ENCODE data around the gene GABBR2.

The GABBR2 gene

DNA sequence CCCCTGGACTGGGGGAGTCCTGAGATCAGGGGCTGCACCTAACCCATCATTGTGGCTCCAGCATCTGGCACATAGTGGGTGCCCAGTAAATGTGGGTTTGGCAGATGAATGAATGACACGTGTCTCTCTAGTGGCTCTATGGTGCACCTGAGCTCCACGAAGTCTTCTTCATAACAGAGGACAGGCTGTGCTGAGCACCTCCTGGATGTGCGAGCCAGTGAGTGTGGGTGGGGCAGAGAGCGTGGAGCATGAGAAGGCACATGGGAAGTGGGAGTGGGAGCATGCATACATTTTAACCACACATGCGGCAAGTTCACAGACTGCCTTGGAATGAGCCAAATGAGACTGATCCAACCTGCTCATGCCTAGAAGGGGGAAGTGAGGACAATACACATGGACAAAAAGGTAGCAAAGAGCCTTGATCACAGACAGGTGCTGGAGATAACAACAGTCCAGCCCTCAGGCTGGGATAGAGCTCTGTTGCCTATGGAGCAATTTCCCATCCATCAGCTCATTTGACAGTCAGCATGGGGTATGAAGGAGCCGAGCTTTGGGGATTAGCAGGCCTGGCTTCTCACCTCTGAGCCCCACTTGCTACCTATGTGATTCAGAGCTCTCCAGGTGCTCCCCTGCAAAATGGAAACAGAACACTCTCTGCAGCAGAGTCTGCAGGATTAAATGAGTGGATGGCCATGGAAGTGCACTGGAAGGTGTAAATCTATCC, 377.0 kb downstream of the GABBR2 start:
- no peak for DNase-seq

DNA sequence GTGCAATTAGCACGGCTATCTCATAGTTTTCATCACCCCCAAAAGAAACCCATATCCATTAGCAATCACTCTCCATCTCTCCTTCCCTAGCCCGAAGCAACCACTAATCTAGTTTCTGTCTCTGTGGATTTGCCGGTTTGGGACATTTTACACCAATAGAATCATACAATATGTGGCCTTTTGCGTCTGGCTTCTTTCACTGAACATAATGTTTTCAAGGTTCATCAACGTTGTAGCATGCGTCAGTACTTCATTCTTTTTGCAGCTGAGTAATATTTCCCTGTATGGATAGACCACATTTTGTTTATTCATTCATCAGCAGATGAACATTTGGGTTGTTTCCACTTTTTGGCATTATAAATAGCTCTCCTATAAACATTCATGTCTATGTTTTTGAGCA, 377.9 kb downstream of the GABBR2 start:
- DNase-seq: no peak

DNA sequence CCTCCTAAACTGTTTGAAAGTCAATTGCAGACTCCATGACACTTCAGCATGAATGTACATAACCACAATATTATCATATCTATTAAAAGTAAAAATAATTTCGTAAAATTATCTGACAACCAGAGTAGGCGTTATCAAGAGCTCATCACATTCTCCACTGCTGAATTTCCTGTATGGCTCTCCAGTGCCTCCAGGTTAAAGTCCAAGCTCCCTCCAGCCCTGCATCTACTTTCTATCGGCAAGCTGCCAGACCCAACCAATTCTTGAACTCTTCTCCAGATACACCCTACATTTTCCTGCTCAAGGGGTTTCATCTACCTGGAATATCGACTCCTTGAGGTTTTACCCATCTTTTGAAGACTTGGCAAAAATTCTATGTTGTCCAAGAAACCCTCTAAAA, 378.8 kb downstream of the GABBR2 start:
- DNase-seq: no peak

DNA sequence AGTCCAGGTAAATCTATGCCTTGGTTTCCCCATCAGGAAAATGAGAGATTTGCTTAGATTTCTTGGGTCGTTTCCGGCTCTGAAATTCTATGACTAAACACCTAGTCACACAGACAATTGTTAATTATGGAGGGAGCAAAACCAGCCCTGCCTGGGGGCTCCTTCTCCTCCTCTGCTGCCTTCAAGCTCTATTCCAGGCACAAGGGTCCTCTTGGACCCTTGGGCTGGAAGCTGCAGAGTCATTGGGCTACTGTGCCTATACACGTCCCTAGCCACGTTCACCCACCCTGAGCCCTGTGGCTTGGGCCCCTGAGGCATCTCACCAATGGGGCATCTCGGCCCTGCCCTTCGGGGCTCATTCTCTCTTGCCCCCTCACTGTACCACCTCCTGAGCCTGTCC, 379.5 kb downstream of the GABBR2 start:
- DNase-seq: no peak

DNA sequence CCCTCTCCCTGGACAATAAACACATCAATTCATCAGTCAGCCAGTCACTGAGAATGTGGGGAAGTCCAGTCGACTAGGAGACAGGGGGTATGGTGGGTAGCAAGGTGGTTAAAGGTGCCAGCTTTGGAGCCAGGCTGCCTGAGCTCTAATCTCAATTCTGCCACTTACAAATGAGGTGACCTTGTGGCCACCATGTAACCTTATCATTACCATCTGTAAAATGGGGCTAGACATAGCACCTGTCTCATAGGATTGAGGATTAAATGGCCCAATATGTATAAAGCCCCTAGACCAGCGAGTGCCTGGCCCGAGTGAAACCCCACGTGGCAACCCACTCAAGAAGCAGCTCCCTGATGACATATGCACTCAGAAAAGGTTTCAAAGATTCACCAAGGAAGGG, 380.0 kb downstream of the GABBR2 start:
- no peak for DNase-seq

DNA sequence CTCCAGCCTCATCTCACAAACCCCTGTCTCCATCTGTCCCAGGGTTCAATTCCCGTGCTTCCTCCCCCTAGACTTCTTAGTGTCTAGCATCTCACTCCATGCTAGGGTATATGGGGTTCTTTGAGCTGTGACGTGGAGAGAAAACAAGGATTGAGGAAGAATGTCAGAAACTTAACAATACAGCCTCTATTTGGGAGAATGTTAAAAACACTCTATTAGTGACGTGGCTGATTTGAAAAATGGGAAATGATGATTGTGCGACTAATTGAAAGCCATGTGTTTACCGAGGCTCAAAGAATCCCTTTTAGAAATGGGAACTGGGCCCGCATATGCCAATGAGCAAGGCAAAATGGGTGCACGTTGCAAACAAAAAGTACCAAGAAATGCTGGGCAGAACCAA, 380.6 kb downstream of the GABBR2 start:
- no peak for DNase-seq

DNA sequence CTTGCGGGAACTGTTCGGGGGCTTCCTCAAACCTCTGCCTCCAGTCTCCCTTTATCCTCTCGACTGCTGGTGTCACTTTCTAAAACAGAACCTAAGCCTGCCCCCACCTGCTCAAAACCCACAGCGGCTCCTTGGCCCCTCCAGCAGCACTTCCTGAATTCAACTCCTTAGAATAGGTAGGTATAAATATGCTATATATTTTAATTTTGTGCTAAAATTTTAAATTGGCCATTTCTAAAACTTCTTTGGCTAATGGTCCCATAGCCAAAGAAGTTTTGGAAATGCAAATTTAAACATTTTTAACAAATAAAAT, 381.5 kb downstream of the GABBR2 start:
- no peak for DNase-seq

DNA sequence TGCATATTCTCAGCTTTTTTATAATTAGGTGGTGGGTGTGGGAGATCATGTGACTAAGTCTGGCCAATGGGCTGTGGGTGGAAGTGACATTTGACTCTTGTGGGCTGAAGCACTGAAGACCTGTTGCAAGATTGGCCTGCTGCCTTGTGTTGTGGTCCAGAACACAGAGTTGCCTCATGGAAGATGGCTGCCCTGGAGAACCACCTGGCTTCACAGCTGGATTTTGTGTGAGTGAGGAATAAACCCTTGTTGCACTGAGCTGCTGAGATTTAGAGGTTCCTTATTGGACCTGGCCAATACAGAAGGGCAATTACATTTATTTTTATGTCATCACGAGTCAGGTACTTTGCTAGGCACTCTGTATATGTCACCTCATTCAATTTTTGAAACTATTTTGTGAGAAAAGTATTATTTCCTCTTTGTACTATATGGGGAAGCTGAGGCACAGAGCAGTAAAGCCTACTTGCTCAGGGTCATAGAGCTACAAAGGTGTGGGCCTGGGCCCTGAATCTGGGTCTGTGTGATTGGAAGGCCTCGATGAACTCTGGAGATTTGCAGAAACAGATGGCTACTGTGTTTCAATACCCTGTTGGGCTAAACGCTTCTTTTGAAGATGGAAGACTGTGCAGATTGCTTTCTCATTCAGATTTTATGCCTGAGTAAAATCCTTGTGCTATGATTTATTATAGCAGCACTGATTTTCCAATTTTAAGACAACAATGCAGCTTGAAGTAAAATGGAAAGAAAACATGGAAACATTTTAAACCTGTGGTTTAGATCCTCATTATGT, 382.1 kb downstream of the GABBR2 start:
- DNase-seq: no peak

DNA sequence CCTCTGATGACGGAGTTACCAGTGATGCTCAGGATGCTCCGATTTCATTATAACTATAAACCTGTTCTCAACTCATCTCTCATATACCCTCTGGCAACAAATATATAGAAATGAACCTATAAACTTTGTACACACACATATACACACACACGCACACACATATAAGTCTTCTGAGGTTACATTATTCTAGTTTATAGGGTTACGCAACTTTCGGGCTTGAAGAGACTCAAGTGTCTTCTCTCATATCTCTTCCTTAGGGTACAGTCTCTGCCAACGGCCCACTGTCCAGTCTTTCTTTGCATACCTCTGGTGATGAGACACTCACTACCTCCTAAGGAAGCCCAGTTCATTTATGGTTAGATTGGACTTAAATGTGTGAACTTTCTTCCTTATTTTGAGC, 383.9 kb downstream of the GABBR2 start:
- no peak for DNase-seq

DNA sequence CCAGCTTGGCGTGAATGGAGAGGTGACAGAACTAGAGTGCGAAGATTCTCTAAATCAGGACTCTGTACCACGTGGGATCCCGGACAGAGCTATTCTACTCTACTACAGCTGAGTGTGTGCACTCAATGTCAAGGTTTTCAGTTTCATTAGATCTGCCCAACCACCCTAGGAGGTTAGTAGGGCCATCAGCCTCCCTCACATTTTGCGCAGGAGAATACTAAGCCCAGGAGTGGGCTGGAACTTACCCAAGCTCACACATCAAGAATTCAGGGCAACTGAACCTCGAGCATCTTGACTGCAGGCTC, 385.0 kb downstream of the GABBR2 start:
- DNase-seq: no peak

DNA sequence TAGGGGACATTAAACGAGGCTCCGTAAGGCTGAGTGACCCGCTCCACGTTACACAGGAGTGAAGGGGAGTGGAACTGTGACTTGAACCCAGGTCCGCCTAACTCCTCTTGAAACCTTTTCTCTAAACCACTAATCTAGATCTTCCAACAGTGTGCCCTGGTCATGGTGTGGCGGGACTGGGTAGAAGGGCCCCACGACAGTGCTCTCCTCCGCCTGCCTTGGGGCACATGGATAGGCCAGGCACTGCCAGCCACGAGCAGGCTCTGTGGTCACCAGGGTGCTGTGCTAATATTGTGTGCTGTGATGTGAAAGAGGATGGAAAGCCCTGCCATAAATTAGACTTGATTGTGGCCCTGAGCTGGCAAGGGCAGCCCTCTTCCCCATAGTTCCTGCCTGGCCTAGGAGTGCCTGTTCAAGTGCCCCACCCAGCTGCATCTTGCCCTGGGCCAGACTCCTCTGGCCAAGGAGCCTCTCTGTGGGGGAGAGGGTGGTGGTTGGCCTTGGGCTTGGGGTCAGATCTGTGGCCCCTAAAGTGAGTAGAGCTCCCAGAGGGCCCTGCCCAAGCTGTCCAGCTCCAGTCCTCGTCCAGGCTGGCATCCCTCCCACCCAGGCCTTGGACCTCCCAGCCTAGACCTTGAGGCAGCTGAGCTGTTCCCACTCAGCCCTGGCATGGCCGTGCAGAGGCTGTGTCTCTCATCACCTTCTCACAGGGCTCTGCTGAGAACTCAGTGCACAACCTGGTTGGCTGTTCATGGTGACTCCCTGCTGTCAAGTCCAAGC, 385.5 kb downstream of the GABBR2 start:
- no peak for DNase-seq

DNA sequence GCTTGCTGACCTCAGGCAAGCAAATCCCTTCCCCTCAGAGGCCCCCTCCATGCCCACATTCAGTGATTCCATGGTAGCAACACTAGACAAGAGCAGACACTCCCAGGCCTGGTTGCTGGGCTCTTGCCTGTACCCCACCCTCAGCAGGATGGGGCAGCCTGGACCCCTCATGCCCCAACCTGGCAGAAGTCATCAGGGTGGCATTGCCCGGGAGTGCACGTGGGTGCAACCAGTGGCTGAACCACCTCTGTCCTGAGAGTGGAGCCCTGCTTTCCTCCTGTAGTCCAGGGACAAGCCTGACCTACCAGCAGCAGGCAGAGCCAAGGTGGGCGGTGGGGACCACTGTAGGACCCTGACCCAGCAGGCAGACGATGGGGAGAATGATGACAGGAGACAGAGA, 387.5 kb downstream of the GABBR2 start:
- no peak for DNase-seq

DNA sequence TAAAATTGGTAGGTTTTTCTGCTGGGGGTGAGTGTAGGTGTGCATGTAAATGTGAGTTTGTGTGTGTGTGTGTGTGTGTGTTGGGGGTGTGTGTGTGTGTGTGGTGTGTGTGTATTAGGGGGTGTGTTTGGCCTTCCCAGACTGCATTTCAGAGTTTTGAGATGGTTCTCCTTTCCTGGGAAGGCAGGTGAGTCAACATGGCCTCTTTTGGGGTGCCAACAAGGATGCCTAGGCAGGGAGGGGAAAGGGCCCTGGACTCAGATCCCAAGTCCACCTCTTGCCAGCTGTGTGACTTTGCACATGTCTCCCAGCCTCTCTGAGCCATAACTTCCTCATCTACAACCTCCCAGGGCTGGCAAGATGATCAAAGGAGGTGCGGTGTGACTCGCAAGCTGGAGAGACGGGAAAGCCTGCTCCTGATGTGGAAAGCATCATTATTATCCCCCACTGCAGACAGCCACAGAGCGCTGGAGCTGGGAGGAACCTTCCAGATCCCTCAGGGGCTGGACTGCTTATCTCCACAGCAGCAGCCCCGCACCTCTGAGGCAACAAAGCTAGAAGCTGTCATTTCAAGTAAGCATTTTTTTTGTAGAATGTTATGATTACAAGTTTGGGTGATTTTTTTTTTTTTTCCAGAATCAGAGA, 389.8 kb downstream of the GABBR2 start:
- no peak for DNase-seq

DNA sequence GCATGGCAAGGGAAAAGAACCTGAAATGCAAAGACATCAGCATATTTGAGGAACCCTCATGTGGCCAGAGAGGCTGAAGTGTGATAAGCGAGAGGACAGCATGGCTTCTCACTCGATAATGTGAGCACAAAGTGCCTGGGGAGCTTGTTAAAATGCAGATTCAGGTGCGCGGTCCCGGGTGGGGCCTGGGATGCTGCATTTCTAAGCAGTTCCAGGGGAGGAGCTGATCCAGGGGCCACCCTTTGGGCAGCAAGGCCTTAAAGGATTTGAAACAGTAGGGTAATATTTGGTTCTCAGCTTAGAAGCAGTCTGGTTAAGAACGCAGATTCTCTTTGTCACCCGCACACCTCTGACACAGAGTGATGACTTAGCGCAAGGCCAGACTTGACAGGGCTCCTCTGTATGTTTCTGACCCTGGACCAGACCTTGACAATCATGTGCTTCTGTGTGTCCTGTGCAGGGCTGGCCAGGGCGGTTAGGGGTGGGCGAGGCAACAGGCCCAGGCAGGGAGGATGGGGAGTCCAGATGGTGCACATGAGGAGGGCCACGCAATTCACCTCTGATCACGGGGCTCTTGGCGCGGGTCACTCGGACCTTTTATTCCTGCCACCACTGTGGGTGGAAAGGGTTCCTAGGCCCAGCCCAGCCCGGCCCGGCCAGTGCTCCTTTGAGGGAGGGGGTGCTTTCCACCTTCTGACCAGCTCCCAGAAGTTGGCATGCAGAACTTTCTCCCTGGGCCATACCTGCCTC, 390.5 kb downstream of the GABBR2 start:
- no peak for DNase-seq

DNA sequence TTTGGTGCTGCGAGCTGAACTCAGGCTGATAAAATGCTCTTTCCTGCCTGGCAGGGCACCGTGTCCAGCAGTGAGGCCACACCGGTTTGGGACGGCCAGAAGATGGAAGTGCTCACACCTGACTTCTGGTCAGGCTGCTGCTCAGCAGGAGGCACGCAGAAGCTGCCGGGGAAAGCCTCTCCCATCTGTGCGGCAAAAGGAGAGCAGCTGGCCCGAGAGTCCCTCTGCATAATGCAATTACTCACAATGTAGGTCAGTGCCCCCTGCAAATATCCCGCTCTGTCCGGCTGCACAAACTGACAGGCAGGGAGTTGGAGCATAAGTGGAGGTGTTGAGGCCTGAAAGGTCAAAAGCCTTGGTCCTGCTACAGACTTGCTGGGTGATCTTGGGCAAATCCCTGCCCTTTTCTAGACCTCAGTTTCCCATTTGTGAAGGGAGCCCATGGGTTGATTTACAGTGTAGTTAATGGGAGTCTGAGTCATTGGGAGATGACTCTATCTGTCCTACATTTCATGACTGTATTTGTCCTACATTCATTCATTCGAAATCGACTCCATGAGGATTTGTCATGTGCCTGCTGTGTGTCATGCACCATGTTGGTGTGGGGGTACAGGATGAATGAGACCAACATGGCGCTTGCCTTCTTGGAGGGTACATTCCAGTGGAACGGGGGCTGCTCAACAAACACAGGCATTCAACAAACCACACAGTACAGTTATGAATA, 391.4 kb downstream of the GABBR2 start:
- no peak for DNase-seq

DNA sequence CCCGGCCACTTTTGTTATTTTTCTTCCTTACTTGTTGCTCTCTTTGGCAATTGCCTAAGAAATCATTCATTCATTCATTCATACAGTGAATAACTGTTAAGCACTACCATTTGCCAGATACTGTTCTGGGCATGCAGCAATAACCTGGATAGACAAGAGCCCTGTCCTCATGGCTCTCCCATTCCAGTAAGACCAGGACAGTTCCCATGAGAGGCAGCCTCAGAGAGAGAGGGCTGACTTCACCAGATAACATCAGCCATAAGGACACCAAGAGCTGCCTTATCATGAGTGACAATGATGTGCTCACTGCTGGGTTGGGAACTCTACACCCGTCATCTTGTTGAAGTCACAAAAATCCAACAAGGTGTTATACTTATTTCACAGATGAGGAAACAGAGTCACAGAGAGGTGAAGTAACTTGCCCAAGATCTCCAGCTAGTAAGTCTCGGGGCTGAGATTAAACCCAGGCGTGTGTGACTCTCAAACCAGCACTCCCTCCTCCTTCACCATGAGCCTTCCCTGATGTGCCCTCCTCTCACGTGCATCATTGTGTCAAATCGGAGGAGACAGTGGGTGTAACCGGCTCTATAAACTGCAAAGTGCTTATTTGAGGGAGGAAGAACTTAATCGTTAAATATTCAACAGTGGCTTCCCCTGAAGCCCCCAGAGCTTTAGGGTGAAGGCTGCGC, 392.1 kb downstream of the GABBR2 start:
- DNase-seq: no peak

DNA sequence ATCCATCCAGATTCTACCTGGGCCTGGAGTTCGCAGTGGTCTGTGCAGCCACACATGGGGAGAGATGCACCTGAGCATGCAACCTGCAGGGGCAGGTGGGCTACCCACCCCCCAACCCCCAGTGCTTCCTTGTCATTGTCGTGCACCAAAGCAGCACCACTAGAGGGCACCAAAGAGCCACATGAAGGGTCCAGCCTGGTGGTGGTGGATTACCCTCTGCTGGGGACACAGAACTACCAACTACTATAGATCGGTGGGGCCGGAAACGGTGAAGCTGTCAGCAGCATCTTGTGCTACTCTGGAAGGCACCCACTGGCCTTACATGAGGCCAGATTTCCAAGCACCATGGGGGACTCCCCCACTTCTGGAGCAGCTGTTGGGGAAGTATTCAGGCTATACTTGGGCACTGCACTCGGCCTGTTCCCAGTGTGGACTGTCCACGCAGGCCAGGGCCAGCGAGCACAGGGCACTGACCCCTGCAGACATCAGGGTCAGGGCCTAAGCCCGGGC, 393.1 kb downstream of the GABBR2 start:
- peak; percentile 62 to 69 for DNase-seq

DNA sequence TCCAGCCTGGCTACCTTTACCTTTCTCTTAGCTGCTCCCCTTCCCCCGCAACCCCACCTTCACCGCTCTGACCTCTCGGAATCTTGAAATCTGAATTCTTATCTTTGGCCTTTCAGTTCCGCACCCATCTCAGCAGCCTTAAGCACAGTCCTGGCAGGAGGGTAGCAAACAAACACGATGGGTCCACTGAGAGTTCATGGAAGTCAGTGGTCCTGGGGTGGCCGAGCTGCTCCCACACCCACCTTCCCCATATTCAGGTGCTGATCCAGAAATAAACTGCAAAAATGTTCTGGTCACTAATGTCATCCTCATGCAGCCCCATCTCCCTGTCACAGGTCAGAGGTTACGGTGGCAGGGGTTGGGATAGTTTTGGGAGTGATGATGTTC, 393.7 kb downstream of the GABBR2 start:
- no peak for DNase-seq

DNA sequence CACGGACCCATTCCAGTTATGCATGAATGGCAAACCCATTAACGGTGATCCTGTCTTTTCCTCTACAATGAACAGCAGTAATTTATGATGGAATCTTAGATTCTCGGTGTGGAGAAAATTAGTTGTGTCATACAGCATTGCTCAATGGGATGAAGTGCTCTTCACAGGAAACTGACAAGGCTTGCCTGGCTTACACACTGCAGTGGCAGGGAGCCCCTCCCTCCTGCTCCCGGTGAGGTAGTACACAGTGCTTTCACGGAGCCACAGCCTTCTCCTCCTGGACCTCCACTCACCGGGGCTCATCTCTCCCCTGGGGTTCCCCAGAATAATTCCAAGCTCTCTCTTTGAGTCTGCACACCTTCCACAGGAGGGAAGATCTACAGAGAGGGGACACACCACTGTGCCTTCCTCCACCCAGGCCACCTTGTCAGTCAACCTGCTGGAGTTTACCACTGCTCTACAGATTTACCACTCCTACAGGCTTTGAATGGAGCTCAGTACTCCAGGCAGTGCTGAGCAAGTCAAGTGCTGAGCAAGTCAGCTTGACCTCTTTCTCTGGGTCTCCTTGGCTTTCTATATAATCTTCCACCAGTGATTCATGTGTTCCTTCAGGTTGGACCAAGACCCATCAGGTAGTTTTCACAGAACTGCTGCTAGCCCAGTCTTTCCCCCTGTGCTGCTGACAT, 394.2 kb downstream of the GABBR2 start:
- DNase-seq: no peak

DNA sequence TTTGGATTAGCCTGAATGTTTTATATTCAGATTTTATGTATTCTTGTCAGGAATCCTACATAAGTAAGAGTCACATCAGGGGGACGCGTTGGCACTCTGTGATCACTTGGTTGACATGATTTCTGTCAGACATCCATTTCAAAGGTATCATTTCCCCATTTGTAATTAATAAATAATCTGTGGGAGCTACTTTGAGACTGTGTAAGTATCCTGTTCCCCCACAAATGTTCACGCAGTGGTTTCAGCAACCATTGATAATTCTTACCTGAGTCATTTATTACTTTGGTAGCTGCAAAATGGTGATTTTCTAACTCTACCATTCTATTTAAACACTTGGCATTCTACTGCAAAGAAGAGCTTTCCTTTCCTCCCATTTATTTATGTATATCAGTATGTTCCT, 396.4 kb downstream of the GABBR2 start:
- DNase-seq: no peak

DNA sequence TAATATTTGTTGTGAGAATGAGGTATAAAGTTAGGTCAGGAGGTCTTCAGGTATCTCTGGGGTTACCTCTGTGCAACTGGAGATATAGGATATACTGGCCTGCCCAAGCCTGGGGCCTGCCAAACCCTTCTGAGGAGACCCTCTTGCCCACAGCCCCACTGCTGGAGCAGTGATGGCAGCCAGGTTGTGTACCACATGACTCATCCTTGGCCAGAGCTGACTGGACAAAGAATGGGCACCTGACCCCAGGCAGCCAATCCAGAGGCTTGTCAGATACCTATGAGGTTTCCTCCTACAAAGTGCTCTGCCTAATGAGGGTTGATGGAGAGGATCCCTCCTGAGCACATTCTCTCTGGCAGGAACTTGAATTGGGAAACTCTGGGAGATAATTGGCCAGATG, 397.2 kb downstream of the GABBR2 start:
- no peak for DNase-seq

All from stimulated activated CD4-positive, alpha-beta T cell treated with anti-CD3 and anti-CD28 coated beads, Interleukin-4, amount 100 ng/mL, for 4 hours (primary cell).